Fibroblast of lung (primary cell): ENCODE results near the gene PHACTR2. TPM values are rescaled to one million over a fixed set of nuclear protein-coding genes. Genes with fewer than 3 reads are reported as not detected.
"Not testable (repeated sequence)": the region's sequence is repeated elsewhere in the genome, so short reads cannot be mapped to it uniquely, and the experiment has no call there.

Experiments
- DNase-seq, 2 donors: peaks; one replicate each; pipeline versions ENCODE4 v3.0.0 to v3.0.0-alpha.2; 2010; ENCODE audit warnings: low read depth in 2 of 2
- H2AFZ ChIP-seq: 2 replicates; pipeline ENCODE4 v1.5.1; 2012; ENCODE audit warnings: low read length, control low read depth, inconsistent platforms
- H3K27ac ChIP-seq: 2 replicates; pipeline ENCODE4 v1.5.1; 2011; ENCODE audit warnings: low read length, control low read depth; ENCODE audit not compliant: insufficient read depth
- H3K27me3 ChIP-seq: 2 replicates; pipeline ENCODE4 v1.5.1; 2011; ENCODE audit warnings: mild to moderate bottlenecking, low read length; ENCODE audit not compliant: control insufficient read depth, insufficient read depth
- H3K36me3 ChIP-seq: 2 replicates; pipeline ENCODE4 v1.5.1; 2011; ENCODE audit warnings: low read length; ENCODE audit not compliant: control insufficient read depth, insufficient read depth
- H3K4me1 ChIP-seq: 2 replicates; pipeline ENCODE4 v1.5.1; 2011; ENCODE audit warnings: low read length; ENCODE audit not compliant: control insufficient read depth, insufficient read depth; ENCODE audit errors: extremely low read depth
- H3K4me2 ChIP-seq: 2 replicates; pipeline ENCODE4 v1.5.1; 2011; ENCODE audit warnings: low read length, control low read depth; ENCODE audit not compliant: insufficient read depth; ENCODE audit errors: extremely low read depth
- H3K4me3 ChIP-seq, 4 experiments: fragments of 200-600 bp in 1 of 4; sonication (generic) in 1 of 4; replicated peaks in 1 of 4; 2 replicates each; pipeline ENCODE4 v1.5.1; 2011 to 2016; ENCODE audit warnings: low read length in 4 of 4, low read depth in 3 of 4, mild to moderate bottlenecking in 3 of 4, control low read depth in 2 of 4, inconsistent platforms in 1 of 4, mixed read lengths in 1 of 4; ENCODE audit not compliant: insufficient read depth in 1 of 4; ENCODE audit errors: control extremely low read depth in 1 of 4
- H3K79me2 ChIP-seq: 2 replicates; pipeline ENCODE4 v1.5.1; 2012; ENCODE audit warnings: mild to moderate bottlenecking, low read length, inconsistent platforms; ENCODE audit not compliant: control insufficient read depth, insufficient read depth
- H3K9ac ChIP-seq: 2 replicates; pipeline ENCODE4 v1.5.1; 2011; ENCODE audit warnings: mild to moderate bottlenecking, low read length, control low read depth; ENCODE audit not compliant: insufficient read depth
- H3K9me3 ChIP-seq: 2 replicates; pipeline ENCODE4 v1.5.1; 2012; ENCODE audit warnings: low read depth, low read length; ENCODE audit not compliant: control insufficient read depth, insufficient read depth
- H4K20me1 ChIP-seq: 2 replicates; pipeline ENCODE4 v1.5.1; 2011; ENCODE audit warnings: low read length; ENCODE audit not compliant: control insufficient read depth, insufficient read depth; ENCODE audit errors: extremely low read depth
- EZH2 ChIP-seq: IDR thresholded peaks from 2 replicates; pipeline ENCODE4 v1.5.1; 2012; ENCODE audit warnings: low read length, control low read depth, mild to moderate bottlenecking; ENCODE audit errors: missing control alignments
- polyA plus RNA-seq, 2 donors: library from polyadenylated mRNA; depleted of rRNA in 1 of 2; stranded (reverse) in 1 of 2; unstranded in 1 of 2; fragments of >200 nt; gene quantifications; 2 replicates each; pipeline ENCODE4 v1.2.1, GENCODE V29; 2011 to 2012; ENCODE audit warnings: missing spikeins in 1 of 2
- total RNA-seq: library from RNA; depleted of rRNA; stranded (reverse); fragments of >200 nt; gene quantifications from 2 replicates; pipeline ENCODE4 v1.2.1, GENCODE V29; 2014
- TF ChIP-seq, protein P1 (sequence below), 2 donors: IDR thresholded peaks in 1 of 2; conservative IDR thresholded peaks in 1 of 2; 1 replicate in 1 of 2; 2 replicates in 1 of 2; pipeline ENCODE4 v1.5.1; 2011 to 2012; ENCODE audit warnings: low read length in 2 of 2, control low read depth in 1 of 2, inconsistent platforms in 1 of 2, low read depth in 1 of 2, mild to moderate bottlenecking in 1 of 2

Gene PHACTR2
- total and polyA plus RNA-seq, 2 donors (not counting 1 experiment from before 2014, with no cell fraction given), result 40.1 to 55.0 TPM

DNA sequence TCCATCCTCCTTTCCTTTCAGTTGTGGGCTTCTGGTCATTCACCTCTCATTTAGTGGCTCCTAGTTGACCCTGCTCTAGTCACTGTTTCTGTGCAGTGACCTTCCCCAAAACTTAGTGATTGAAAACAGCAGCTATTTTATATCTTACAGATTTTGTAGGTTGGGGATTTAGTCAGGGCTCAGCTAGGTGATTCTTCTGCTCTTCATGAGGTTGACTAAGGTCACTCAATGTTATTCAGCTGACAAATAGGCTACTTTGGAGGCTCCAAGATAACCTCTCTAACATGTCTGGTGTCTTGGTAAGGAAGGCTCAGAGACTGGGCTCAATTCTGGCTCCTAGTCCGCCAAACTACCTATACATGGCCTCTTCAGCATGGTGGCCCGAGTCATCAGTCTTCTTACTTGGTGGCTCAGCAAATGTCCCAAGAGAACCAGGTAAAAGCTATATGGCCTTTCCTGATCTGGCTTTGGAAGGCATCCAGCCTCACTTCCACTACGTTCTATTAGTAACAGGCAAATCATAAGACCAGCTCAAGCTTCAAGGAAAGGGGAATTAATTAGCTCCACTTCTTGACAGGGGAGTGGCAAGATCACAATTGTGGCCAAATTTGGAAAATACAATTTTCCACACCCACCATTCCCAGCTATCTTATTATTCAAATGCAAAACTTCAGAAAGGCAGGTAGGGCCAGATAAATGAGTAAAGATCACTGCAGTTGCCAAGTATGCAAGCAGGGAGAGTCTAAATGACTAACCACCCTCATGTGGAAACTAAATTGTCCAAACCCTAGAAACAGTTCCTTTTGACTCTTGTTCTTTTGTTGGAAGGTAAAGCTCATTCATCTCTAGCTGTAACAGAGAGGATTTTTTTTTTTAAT lies 114.9 kb downstream of the PHACTR2 start:
- peak in 1 of 2 donors; percentile 68 for DNase-seq
- Histone ChIP-seq H2AFZ (no peak overlapping the region), H3K36me3 (peaks cover 1% of the 10 kb centered on the region), H3K4me3 (no peak overlapping the region), H3K4me1 (no peaks in the 10 kb centered on the region), H3K27ac (no peak overlapping the region), H3K4me2 (no peak overlapping the region), H3K79me2 (no peaks in the 10 kb centered on the region), H4K20me1 (no peaks in the 10 kb centered on the region), H3K9ac (no peak overlapping the region), H3K9me3 (no peaks in the 10 kb centered on the region), H3K27me3 (no peaks in the 10 kb centered on the region)
- TF ChIP-seq, protein P1, sequence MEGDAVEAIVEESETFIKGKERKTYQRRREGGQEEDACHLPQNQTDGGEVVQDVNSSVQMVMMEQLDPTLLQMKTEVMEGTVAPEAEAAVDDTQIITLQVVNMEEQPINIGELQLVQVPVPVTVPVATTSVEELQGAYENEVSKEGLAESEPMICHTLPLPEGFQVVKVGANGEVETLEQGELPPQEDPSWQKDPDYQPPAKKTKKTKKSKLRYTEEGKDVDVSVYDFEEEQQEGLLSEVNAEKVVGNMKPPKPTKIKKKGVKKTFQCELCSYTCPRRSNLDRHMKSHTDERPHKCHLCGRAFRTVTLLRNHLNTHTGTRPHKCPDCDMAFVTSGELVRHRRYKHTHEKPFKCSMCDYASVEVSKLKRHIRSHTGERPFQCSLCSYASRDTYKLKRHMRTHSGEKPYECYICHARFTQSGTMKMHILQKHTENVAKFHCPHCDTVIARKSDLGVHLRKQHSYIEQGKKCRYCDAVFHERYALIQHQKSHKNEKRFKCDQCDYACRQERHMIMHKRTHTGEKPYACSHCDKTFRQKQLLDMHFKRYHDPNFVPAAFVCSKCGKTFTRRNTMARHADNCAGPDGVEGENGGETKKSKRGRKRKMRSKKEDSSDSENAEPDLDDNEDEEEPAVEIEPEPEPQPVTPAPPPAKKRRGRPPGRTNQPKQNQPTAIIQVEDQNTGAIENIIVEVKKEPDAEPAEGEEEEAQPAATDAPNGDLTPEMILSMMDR (conservative IDR thresholded peaks at IDR 0.05 in 1 of 2, IDR thresholded peaks at IDR 0.05 in 1 of 2; ENCODE audit: low read depth in 1 of 2, low read length in 2 of 2), result no peak
- TF ChIP-seq EZH2, result no peak

DNA sequence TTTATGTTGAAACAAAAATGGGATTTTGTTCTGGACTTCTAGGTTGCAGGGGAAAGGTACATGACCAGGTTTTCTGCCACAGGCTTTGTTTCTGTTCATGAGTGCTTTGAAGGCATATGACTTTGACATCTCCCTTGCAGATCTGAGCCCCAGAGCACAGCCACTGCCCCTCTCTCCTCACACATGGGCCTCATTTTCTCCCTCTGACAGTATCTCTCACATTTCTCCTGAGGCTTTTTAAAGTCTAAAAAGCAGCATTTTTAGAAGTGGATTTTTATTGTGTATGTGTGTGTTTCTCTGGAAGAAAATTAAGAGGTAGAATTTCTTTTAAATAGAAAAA lies 115.5 kb downstream of the PHACTR2 start:
- no peak for DNase-seq
- Histone ChIP-seq H3K4me3 (no peak overlapping the region), H3K36me3 (peaks cover 1% of the 10 kb centered on the region), H3K9me3 (no peaks in the 10 kb centered on the region), H3K27me3 (no peaks in the 10 kb centered on the region), H4K20me1 (no peaks in the 10 kb centered on the region), H3K4me1 (no peaks in the 10 kb centered on the region), H2AFZ (no peak overlapping the region), H3K27ac (no peak overlapping the region), H3K9ac (no peak overlapping the region), H3K4me2 (no peak overlapping the region), H3K79me2 (no peaks in the 10 kb centered on the region)
- TF ChIP-seq EZH2, result no peak
- TF ChIP-seq, protein P1 (conservative IDR thresholded peaks at IDR 0.05 in 1 of 2, IDR thresholded peaks at IDR 0.05 in 1 of 2; ENCODE audit: low read depth in 1 of 2, low read length in 2 of 2), result no peak

DNA sequence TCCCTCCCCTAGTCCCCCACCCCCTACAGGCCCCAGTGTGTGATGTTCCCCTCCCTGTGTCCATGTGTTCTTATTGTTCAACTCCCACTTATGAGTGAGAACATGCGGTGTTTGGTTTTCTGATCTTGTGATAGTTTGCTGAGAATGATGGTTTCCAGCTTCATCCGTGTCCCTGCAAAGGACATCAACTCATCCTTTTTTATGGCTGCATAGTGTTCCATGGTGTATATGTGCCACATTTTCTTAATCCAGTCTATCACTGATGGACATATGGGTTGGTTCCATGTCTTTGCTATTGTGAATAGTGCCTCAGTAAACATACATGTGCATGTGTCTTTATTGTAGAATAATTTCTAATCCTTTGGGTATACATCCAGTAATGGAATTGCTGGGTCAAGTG lies 118.8 kb downstream of the PHACTR2 start:
- not testable (repeated sequence) for H3K4me3 ChIP-seq, H3K36me3 ChIP-seq, H3K27ac ChIP-seq, H4K20me1 ChIP-seq, H3K9me3 ChIP-seq, H2AFZ ChIP-seq, H3K79me2 ChIP-seq, H3K4me2 ChIP-seq, H3K9ac ChIP-seq, H3K4me1 ChIP-seq, DNase-seq, H3K27me3 ChIP-seq

DNA sequence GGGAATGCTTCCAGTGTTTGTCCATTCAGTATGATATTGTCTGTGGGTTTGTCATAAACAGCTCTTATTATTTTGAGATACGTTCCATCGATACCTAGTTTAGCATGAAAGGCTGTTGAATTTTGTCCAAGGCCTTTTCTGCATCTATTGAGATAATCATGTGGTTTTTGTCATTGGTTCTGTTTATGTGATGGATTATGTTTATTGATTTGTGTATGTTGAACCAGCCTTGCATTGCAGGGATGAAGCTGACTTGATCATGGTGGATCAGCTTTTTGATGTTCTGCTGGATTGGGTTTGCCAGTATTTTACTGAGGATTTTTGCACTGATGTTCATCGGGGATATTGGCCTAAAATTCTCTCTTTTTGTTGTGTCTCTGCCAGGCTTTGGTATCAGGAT lies 120.7 kb downstream of the PHACTR2 start:
- DNase-seq, H3K4me1 ChIP-seq, H2AFZ ChIP-seq, H3K9me3 ChIP-seq, H3K79me2 ChIP-seq, H3K4me3 ChIP-seq, H4K20me1 ChIP-seq, H3K4me2 ChIP-seq, H3K27me3 ChIP-seq, H3K9ac ChIP-seq, H3K36me3 ChIP-seq, H3K27ac ChIP-seq: not testable (repeated sequence)
